ENCODE measurements around the gene VAPB.

The VAPB gene

DNA sequence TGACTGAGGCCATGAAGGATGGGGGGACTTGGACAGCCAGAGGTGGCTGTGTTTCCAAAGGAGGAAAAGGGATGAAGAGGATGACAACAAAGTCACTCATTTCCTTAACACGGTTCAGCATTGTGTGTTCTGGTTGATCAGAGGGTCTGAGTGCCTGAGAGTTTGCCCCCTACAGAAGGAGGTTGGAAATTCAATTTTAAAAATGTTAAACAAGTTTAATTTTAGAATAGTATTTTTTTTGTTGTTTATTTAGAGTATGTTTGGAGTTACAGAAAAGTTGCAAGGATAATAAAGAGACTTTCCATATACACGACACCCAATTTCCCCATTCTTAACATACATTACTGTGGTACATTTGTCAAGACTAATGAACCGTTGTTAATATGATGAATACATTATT lies 10.3 kb upstream of the VAPB start:
- no peak for DNase-seq (ENCODE audit: low spot score)

GRCh38 chr20:58381627-58382026 lies 7.4 kb upstream of the VAPB start:
- DNase-seq (ENCODE audit: low spot score): no peak

DNA sequence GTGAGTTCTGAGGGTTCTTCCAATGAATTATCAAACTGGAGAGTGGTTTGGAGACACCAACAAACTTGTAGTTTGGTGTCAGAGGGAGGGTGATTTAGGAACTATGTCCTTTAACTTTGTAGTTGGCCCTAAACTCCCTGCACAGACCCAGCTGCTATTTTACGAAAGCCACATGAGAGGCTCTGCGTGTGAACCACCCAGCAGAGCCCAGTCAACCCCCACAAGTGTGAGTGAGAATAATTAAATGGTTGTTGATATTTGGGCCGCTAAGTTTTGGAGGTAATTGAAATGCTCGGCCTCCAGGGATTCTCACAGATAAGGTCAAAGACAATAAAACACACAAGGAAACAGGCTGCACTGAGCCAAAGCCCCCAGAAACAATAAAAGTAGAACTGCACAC lies 6.9 kb upstream of the VAPB start:
- no peak for DNase-seq (ENCODE audit: low spot score)

DNA sequence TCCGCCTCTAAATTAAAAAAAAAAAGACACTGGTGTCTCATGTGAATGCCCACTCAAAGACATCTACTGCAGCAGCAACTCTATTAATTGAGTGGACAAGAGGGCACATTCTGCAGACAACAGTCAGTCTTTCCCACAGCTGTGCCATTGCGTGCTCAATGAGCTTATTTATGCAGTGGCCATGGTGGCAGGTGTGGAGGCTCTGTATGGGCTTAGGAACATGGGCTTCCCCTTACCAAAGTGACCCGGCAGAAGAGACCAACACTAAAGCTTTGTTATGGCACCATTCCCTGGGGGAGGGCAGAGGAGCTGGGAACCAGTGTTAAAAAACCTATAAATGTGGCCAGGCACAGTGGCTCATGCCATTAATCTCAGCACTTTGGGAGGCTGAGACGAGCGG lies 4.2 kb upstream of the VAPB start:
- DNase-seq (ENCODE audit: low spot score): no peak

- DNase-seq (ENCODE audit: low spot score): no peak
Measured at GRCh38 chr20:58388028-58388601, 914 bp upstream of the VAPB start.

- no peak for DNase-seq (ENCODE audit: low spot score)
Measured at GRCh38 chr20:58389324-58389967, 417 bp downstream of the VAPB start.

GRCh38 chr20:58389968-58390658 lies 1.1 kb downstream of the VAPB start:
- DNase-seq (ENCODE audit: low spot score): no peak

- no peak for DNase-seq (ENCODE audit: low spot score)
Measured at GRCh38 chr20:58390659-58391035, 1.6 kb downstream of the VAPB start.

DNA sequence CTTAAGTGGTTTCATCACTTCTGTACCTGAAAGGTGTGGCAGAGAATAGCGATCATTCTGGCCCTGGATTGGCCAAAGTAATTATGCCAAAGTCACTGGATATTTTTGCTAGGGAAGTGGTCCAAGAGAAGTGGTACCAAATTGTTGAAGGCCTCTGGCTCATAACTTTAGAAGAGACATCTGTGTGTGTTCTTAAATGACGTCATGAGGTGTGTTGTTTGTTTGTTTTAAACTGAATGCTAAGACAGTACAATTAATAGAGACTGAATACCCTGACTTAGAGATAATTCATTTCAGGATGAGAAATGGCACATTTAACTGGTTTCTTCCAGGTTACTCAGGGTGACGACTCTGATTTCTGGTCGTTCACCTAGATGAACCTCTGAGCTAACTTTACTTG lies 3.3 kb downstream of the VAPB start:
- no peak for DNase-seq (ENCODE audit: low spot score)

DNA sequence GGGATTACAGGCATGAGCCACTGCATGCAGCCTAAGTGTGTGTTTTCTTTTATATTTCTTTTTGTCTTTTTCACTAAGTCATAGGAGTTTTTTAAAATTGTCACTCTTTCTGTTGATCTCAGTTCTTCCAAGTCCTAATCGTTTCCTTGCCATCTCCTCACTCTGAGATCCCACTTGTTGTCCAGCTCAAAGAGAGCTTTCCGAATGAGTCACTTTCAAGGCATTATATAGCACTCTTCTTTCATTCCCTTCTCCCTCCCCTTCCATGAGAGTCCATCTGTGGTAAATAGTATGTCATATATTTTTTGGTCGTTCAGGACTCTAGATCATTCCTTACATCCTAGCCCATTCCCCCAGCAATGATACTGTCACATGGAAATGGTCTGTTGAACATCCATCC lies 4.3 kb downstream of the VAPB start:
- no peak for DNase-seq (ENCODE audit: low spot score)

GRCh38 chr20:58394801-58395200 lies 5.8 kb downstream of the VAPB start:
- DNase-seq (ENCODE audit: low spot score): no peak

DNA sequence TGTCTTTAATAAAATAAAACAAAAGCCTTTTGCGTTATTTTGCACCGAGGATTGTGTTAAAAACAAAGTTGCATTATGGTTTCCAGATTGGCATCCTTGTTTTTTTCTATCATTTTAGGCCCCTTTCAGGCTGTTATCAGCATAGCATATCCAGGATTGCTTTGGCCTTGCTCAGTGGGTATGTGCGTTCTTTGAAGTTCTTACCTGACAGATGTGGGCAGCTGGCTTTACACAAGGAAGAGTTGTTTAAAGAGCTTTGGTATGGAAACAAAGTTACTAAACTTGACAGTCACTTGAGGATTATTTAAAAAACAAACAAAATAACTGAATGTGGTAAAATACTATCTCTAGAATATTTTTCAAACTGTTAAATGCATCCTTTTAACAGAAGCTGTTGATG lies 6.6 kb downstream of the VAPB start:
- DNase-seq (ENCODE audit: low spot score): no peak

GRCh38 chr20:58397429-58397828 lies 8.4 kb downstream of the VAPB start:
- DNase-seq (ENCODE audit: low spot score): no peak

DNA sequence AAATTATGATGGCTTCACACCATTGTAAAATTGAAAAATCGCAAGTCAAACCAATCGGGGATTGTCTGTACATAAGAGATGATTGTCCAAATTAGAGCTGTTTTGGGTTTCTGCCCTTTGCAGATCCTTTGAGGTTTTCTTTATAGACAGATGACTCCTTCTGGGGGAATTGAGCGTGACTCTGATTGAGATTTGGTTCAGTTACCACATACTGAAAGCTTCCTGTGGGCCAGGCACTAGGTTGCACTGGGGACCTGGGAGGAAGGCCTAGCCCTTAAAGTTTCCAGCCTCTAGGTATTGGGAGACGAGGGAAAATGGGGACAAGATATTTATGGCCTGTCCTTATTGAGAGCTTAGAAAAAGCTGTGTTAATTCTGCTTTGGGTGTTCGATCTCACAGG lies 9.2 kb downstream of the VAPB start:
- no peak for DNase-seq (ENCODE audit: low spot score)

DNA sequence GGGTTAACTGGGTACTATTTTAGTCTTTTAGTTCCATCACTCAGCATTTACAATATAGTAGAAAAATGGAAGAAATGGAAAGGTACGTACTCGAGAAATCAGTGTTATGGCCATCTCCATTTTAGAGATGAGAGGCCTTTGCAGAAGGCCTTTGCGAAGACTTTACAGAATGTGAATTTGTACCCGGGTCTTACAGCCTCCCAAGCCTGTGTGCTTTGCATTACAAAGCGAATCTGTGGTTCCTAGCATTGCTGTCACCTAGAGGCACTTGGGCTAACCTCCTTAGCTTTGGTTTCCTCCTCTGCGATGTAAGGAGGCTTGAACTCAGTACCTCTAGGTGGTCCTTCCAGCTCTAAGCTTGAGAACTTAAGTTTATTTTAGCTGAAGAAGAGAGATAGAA lies 10.9 kb downstream of the VAPB start:
- no peak for DNase-seq (ENCODE audit: low spot score)

- DNase-seq (ENCODE audit: low spot score): no peak
Measured at GRCh38 chr20:58401162-58401561, 12.1 kb downstream of the VAPB start.

- DNase-seq (ENCODE audit: low spot score): no peak
Measured at GRCh38 chr20:58402305-58402704, 13.3 kb downstream of the VAPB start.

DNA sequence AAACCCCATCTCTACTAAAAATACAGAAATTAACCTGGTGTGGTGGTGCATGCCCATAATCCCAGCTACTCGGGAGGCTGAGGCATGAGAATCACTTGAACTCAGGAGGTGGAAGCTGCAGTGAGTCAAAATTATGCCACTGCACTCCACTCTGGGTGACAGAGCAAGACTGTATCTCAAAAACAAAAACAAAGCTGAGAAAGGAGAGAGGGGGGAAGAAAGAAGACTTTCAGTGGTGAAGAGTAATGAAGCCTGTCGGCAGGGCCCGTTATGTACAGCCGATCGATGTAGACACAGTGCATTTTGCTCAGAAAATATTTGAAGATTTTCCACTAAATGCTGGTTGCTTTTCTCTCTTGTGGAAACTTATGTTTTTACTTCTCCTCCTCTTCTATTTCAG lies 13.8 kb downstream of the VAPB start:
- DNase-seq (ENCODE audit: low spot score): no peak

DNA sequence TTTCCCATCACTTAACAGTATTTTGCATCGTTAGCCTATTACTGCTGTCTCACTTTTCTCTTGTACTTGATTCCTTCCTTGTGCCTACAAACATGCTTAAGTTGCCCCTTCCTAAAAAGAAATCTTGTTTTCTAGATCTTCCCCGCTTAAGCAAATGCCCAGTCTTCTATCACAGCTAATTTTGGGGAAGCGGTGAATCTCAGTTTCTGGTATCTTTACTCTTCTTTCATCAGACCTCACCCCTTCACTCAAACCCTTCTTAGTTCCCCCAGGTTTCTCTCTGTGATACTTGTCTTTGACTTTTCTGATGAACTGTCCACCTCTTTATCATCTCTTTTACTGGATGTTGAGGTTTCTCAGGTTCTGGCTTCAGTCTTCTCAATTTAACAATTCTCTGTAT lies 14.2 kb downstream of the VAPB start:
- no peak for DNase-seq (ENCODE audit: low spot score)

DNA sequence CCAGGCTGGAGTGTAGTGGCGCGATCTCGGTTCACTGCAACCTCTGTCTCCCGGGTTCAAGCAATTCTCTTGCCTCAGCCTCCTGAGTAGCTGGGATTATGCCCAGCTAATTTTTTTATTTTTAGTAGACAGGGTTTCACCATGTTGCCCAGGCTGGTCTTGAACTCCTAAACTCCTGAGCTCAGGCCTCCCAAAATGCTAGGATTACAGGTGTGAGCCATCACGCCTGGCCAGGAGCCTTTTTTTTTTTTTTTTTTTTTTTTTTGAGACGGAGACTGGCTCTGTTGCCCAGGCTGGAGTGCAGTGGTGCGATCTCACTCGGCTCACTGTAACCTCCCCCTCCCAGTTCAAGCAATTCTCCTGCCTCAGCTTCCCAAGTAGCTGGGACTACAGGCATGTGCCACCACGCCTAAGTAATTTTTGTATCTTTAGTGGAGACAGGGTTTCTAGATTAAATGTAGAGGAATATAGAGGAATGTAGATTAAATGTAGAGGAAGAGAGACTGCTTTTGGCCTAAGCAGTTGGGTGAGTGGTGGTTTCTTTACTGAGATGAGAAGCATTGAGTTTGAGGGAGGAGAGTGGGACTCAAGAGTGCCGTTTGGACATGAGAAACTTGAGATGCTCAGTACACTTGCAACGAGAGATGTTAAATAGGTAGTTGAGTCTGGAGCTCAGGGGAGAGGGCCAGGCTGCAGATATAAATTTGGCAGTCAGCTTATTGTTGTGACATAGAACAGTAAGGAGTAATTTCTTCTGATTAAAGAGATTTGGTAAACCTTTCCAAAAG lies 16.7 kb downstream of the VAPB start:
- DNase-seq (ENCODE audit: low spot score): no peak

GRCh38 chr20:58406422-58407001 lies 17.5 kb downstream of the VAPB start:
- DNase-seq (ENCODE audit: low spot score): no peak

GRCh38 chr20:58407201-58407873 lies 18.3 kb downstream of the VAPB start:
- no peak for DNase-seq (ENCODE audit: low spot score)
